B cell (primary cell): ENCODE results near the gene SLC12A1. TPM values are rescaled to one million over a fixed set of nuclear protein-coding genes. Genes with fewer than 3 reads are reported as not detected.

Source experiments
- ATAC-seq: fragments of 200-7000 bp; cut with Tn5 transposase; one replicate; pipeline ENCODE4 v1.10.0; 2021; ENCODE audit warnings: low read depth, mild to moderate bottlenecking, moderate number of reproducible peaks, moderate library complexity
- CTCF ChIA-PET: fragments of 350-600 bp; sonication (Branson Sonifier 250); formaldehyde crosslinking; loops from one replicate; lab custom pipeline; 2021; ENCODE audit warnings: antibody characterized with exemption, inconsistent platforms; lab: Charles Lee
- POLR2A ChIA-PET: fragments of 350-600 bp; sonication (Branson Sonifier 250); formaldehyde crosslinking; loops from one replicate; lab custom pipeline; 2021; ENCODE audit warnings: antibody characterized with exemption; lab: Charles Lee
- DNase-seq: peaks from one replicate; pipeline ENCODE4 v3.0.0; 2013
- H2AFZ ChIP-seq: 2 replicates; pipeline ENCODE4 v1.6.1; 2012; ENCODE audit warnings: mild to moderate bottlenecking, low read depth, low read length; ENCODE audit not compliant: insufficient read depth, poor library complexity, severe bottlenecking
- H3K27ac ChIP-seq, 2 donors: 1 replicate in 1 of 2; 2 replicates in 1 of 2; pipeline ENCODE4 v1.5.1; 2012 to 2013; ENCODE audit warnings: low read length in 2 of 2, mild to moderate bottlenecking in 2 of 2, moderate library complexity in 1 of 2
- H3K27me3 ChIP-seq, 4 experiments: fragments of 200-600 bp in 1 of 4; sonication (generic) in 1 of 4; replicated peaks in 1 of 4; 1 replicate in 2 of 4; 2 replicates in 2 of 4; pipeline versions ENCODE4 v1.6.1 to v1.7.0; 2013 to 2016; ENCODE audit warnings: low read length in 3 of 4, mild to moderate bottlenecking in 2 of 4, mixed read lengths in 1 of 4, moderate library complexity in 1 of 4; ENCODE audit not compliant: insufficient read depth in 4 of 4, control insufficient read depth in 3 of 4; ENCODE audit errors: control extremely low read depth in 1 of 4
- H3K36me3 ChIP-seq, 2 experiments: replicated peaks in 1 of 2; 1 replicate in 1 of 2; 2 replicates in 1 of 2; pipeline versions ENCODE4 v1.6.1 to v1.7.1; 2013; ENCODE audit warnings: low read length in 1 of 2; ENCODE audit not compliant: insufficient read depth in 2 of 2, control insufficient read depth in 1 of 2; ENCODE audit errors: control extremely low read depth in 1 of 2, extremely low read depth in 1 of 2
- H3K4me1 ChIP-seq, 2 donors: fragments of 200-600 bp in 1 of 2; sonication (generic) in 1 of 2; 1 replicate in 1 of 2; 2 replicates in 1 of 2; pipeline versions ENCODE4 v1.5.1 to v1.6.1; 2013 to 2017; ENCODE audit warnings: low read length in 2 of 2; ENCODE audit not compliant: control insufficient read depth in 2 of 2, insufficient read depth in 2 of 2
- H3K4me2 ChIP-seq: replicated peaks from 2 replicates; pipeline ENCODE3; 2012; ENCODE audit warnings: mild to moderate bottlenecking, low read depth, low read length; ENCODE audit not compliant: poor library complexity, severe bottlenecking
- H3K4me3 ChIP-seq, 5 experiments: fragments of 200-600 bp in 1 of 5; sonication (generic) in 1 of 5; 1 replicate in 3 of 5; 2 replicates in 2 of 5; pipeline versions ENCODE4 v1.5.1 to v1.7.0; 2011 to 2016; ENCODE audit warnings: low read length in 4 of 5, mild to moderate bottlenecking in 4 of 5, low read depth in 2 of 5, control low read depth in 1 of 5, moderate library complexity in 1 of 5; ENCODE audit not compliant: insufficient read depth in 1 of 5; ENCODE audit errors: control extremely low read depth in 1 of 5, extremely low read depth in 1 of 5
- H3K79me2 ChIP-seq: fragments of 200-600 bp; sonication (generic); one replicate; pipeline ENCODE4 v1.6.0; 2016; ENCODE audit warnings: low read length; ENCODE audit not compliant: control insufficient read depth, insufficient read depth
- H3K9ac ChIP-seq: fragments of 200-600 bp; sonication (generic); 2 replicates; pipeline ENCODE4 v1.6.1; 2017; ENCODE audit warnings: mild to moderate bottlenecking, low read length, moderate library complexity
- H3K9me3 ChIP-seq, 3 donors: one replicate each; pipeline versions ENCODE4 v1.6.1 to v1.7.1; 2013; ENCODE audit warnings: low read length in 2 of 3; ENCODE audit not compliant: control insufficient read depth in 2 of 3, insufficient read depth in 1 of 3; ENCODE audit errors: control extremely low read depth in 1 of 3
- H4K20me1 ChIP-seq: 2 replicates; pipeline ENCODE4 v1.6.0; 2012; ENCODE audit warnings: mild to moderate bottlenecking, low read length; ENCODE audit not compliant: insufficient read depth, control insufficient read depth, poor library complexity, severe bottlenecking
- H3K27ac Mint-ChIP-seq: one replicate; pipeline ENCODE4 v1.8.0; 2021; ENCODE audit warnings: mixed read lengths
- H3K27me3 Mint-ChIP-seq: one replicate; pipeline ENCODE4 v1.8.0; 2021; ENCODE audit warnings: mixed read lengths
- H3K4me1 Mint-ChIP-seq: one replicate; pipeline ENCODE4 v1.8.0; 2021; ENCODE audit warnings: mixed read lengths
- H3K4me3 Mint-ChIP-seq: one replicate; pipeline ENCODE4 v1.8.0; 2021; ENCODE audit warnings: mixed read lengths
- H3K9me3 Mint-ChIP-seq: one replicate; pipeline ENCODE4 v1.8.0; 2022; ENCODE audit warnings: mixed read lengths; ENCODE audit not compliant: insufficient read depth
- EZH2 ChIP-seq: IDR thresholded peaks from 2 replicates; pipeline ENCODE4 v1.6.1; 2012; ENCODE audit warnings: borderline replicate concordance, low read depth, mild to moderate bottlenecking, moderate library complexity, low read length; ENCODE audit not compliant: insufficient read depth, poor library complexity, severe bottlenecking
- WGBS: methylation state at CpG from one replicate; pipeline ENCODE4 v1.1.5; 2013; ENCODE audit warnings: missing lambda C conversion rate; ENCODE audit not compliant: insufficient coverage; 5-methylcytosine and 5-hydroxymethylcytosine counted together
- intact Hi-C: fragments of 100-400 bp; cut with micrococcal nuclease; formaldehyde crosslinking; loops from one replicate; pipeline ENCODE4 v1.10.0; 2022
- polyA plus RNA-seq: library from polyadenylated mRNA; depleted of rRNA; stranded (reverse); fragments of >200 nt; gene quantifications from 2 replicates; pipeline ENCODE4 v1.2.3, GENCODE V29; 2012
- total RNA-seq, 2 donors: library from RNA; stranded (reverse); fragments of 120-200 nt in 1 of 2; gene quantifications; 1 replicate in 1 of 2; 2 replicates in 1 of 2; pipeline versions ENCODE4 v1.2.3 to v1.2.4, GENCODE V29; 2013 to 2022
- TF ChIP-seq, protein P1 (sequence below): fragments of 200-600 bp; IDR thresholded peaks from one replicate; pipeline ENCODE4 v1.8.0; 2022; ENCODE audit warnings: antibody characterized with exemption, mild to moderate bottlenecking

The SLC12A1 gene
- total and polyA plus RNA-seq, 2 donors (not counting 1 experiment from before 2014, with no cell fraction given), result not detected

DNA sequence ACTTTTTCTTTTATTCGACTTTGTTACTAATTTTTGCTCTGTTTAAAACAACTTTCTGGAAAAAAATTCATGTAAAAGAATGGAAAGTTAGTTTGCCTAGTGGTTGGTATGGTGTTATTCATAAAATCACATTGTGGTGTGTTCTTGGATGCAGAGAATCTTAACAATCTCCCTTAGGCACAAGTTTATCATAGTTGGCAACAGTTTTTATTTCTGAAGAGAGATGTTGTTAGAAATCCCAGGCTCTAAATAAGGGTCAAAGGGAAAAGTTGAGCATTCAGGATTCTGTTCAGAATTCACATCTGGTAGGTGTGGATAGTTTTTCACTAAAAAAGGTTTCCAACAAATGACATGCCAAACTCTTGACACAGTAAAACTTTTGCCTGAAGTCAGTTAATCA, 131.5 kb downstream of the SLC12A1 start:
- DNase-seq (no peak), ATAC-seq (no peak)
- no peak overlapping the region for H3K4me3 Mint-ChIP-seq
- Histone ChIP-seq H3K9me3 (no peaks in the 10 kb centered on the region), H3K27ac (no peak overlapping the region), H4K20me1 (no peaks in the 10 kb centered on the region), H3K4me3 (no peak overlapping the region), H2AFZ (no peak overlapping the region), H3K4me1 (peaks cover 0 to 2% of the 10 kb centered on the region in 2 donors), H3K36me3 (peaks cover 11 to 15% of the 10 kb centered on the region in 2 experiments), H3K27me3 (no peaks in the 10 kb centered on the region), H3K4me2 (no peak overlapping the region), H3K79me2 (no peaks in the 10 kb centered on the region), H3K9ac (no peak overlapping the region)
- H3K27ac Mint-ChIP-seq, result no peak overlapping the region
- ChIA-PET POLR2A (no interaction called here), CTCF (interaction anchor here (1.0 to 5.1 kb wide), 2 partner anchors 11 to 15 kb away, joined by 3 to 35 read pairs; no protein-coding TSS in a partner anchor)
- no peaks in the 10 kb centered on the region for H3K27me3 Mint-ChIP-seq
- no CpG with 5 or more reads among the region's 1 CpG for WGBS
- intact Hi-C loops, result no loop called here
- H3K4me1 Mint-ChIP-seq, result peaks cover 10% of the 10 kb centered on the region
- no peaks in the 10 kb centered on the region for H3K9me3 Mint-ChIP-seq
- no peak for TF ChIP-seq EZH2
- TF ChIP-seq, protein P1, sequence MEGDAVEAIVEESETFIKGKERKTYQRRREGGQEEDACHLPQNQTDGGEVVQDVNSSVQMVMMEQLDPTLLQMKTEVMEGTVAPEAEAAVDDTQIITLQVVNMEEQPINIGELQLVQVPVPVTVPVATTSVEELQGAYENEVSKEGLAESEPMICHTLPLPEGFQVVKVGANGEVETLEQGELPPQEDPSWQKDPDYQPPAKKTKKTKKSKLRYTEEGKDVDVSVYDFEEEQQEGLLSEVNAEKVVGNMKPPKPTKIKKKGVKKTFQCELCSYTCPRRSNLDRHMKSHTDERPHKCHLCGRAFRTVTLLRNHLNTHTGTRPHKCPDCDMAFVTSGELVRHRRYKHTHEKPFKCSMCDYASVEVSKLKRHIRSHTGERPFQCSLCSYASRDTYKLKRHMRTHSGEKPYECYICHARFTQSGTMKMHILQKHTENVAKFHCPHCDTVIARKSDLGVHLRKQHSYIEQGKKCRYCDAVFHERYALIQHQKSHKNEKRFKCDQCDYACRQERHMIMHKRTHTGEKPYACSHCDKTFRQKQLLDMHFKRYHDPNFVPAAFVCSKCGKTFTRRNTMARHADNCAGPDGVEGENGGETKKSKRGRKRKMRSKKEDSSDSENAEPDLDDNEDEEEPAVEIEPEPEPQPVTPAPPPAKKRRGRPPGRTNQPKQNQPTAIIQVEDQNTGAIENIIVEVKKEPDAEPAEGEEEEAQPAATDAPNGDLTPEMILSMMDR, result no peak

DNA sequence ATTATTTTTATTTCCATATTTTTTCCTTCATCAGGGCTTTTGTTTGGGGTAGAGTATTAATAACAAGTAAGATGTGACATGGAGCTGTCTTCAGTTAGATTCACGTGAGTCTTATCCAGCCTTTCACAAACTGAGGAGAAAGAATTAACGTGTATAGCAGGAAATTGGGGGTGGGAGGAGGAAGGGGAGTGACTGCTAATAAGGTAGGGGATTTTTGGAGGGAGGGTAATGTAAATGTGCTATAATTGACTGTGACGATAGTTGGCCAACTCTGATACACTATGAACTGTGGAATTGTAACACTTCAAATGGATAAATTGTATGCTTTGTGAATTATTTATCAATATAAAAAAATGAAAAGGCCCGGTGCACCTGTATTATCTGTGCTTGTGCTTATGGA, 134.0 kb downstream of the SLC12A1 start:
- no peaks in the 10 kb centered on the region for H3K27me3 ChIP-seq
- POLR2A ChIA-PET, result no interaction called here
- no peak overlapping the region for H2AFZ ChIP-seq
- no peaks in the 10 kb centered on the region for H3K27me3 Mint-ChIP-seq
- DNase-seq (no peak), ATAC-seq (no peak)
- H3K27ac ChIP-seq, result no peak overlapping the region
- H3K4me3 ChIP-seq, result no peak overlapping the region
- no peaks in the 10 kb centered on the region for H3K9me3 ChIP-seq
- WGBS, result 27% methylated on average over 2 of the region's 4 CpGs
- no peak overlapping the region for H3K27ac Mint-ChIP-seq
- H3K4me3 Mint-ChIP-seq, result no peak overlapping the region
- no peaks in the 10 kb centered on the region for H3K9me3 Mint-ChIP-seq
- H3K9ac ChIP-seq, result no peak overlapping the region
- no peaks in the 10 kb centered on the region for H3K4me1 ChIP-seq
- H3K36me3 ChIP-seq, result peaks cover 14 to 15% of the 10 kb centered on the region in 2 experiments
- intact Hi-C loops, result no loop called here
- H3K4me2 ChIP-seq, result no peak overlapping the region
- TF ChIP-seq, protein P1, result no peak
- no peak for TF ChIP-seq EZH2
- CTCF ChIA-PET, result interaction anchor here (2.0 kb wide), 1 partner anchor 12 kb away, joined by 8 read pairs; no protein-coding TSS in a partner anchor
- no peaks in the 10 kb centered on the region for H4K20me1 ChIP-seq
- no peaks in the 10 kb centered on the region for H3K79me2 ChIP-seq
- H3K4me1 Mint-ChIP-seq, result peaks cover 3% of the 10 kb centered on the region
